Suprapubic skin (tissue), 3 donors: ENCODE results near the gene KIF6.

Source experiments
- CTCF ChIP-seq, 2 donors: fragments of 200-600 bp in 1 of 2; fragments of 450-650 bp in 1 of 2; sonication (generic) in 1 of 2; IDR thresholded peaks; one replicate each; pipeline ENCODE4 v1.5.1; 2016 to 2019; ENCODE audit warnings: antibody characterized with exemption in 2 of 2, mild to moderate bottlenecking in 1 of 2, moderate library complexity in 1 of 2
- EP300 ChIP-seq: sonication (generic); formaldehyde crosslinking; IDR thresholded peaks from one replicate; pipeline ENCODE4 v1.6.1; 2017; ENCODE audit warnings: antibody characterized with exemption
- POLR2A ChIP-seq, 2 donors: fragments of 450-650 bp; IDR thresholded peaks; one replicate each; pipeline ENCODE4 v1.6.1; 2017; ENCODE audit warnings: antibody characterized with exemption in 2 of 2, mild to moderate bottlenecking in 2 of 2, moderate library complexity in 2 of 2

- TF ChIP-seq CTCF (IDR thresholded peaks at IDR 0.05), result no peak
- no peak for TF ChIP-seq EP300
- no peak for TF ChIP-seq POLR2A (IDR thresholded peaks at IDR 0.05)
These were observed 442.4 kb downstream of the KIF6 start for GRCh38 chr6:39282774-39283173.
